ENCODE data around the gene TMBIM1. TPM values are rescaled to one million over a fixed set of nuclear protein-coding genes. Genes with fewer than 3 reads are reported as not detected.
A peak's percentile ranks its signal among the peaks of the same experiment; 100 is the strongest.

Gene TMBIM1
- total and polyA plus RNA-seq, 2 donors (not counting 3 experiments of a cell fraction or from before 2014, with no cell fraction given) = 141 to 229 TPM

- Histone ChIP-seq H3K9me3 (replicated peaks; ENCODE audit: control insufficient read depth, insufficient read depth, low read length) (no peaks in the 10 kb centered on the region), H3K9ac (replicated peaks; ENCODE audit: extremely low read depth, insufficient read depth, low read length) (no peak overlapping the region), H3K79me2 (ENCODE audit: control insufficient read depth, insufficient read depth, low read length) (peaks cover 7% of the 10 kb centered on the region), H3K27me3 (ENCODE audit: control insufficient read depth in 2 of 2, insufficient read depth in 2 of 2, low read length in 2 of 2) (no peaks in the 10 kb centered on the region), H4K20me1 (replicated peaks; ENCODE audit: control insufficient read depth, extremely low read depth, insufficient read depth, low read length) (no peaks in the 10 kb centered on the region), H3K9me1 (replicated peaks; ENCODE audit: control insufficient read depth, extremely low read depth, insufficient read depth, low read length) (no peaks in the 10 kb centered on the region), H3K36me3 (ENCODE audit: control insufficient read depth in 2 of 2, extremely low read depth in 1 of 2, insufficient read depth in 2 of 2, low read length in 2 of 2) (peaks cover 14 to 41% of the 10 kb centered on the region in 2 experiments), H2AFZ (ENCODE audit: low read depth, low read length) (no peak overlapping the region), H3K4me2 (ENCODE audit: insufficient read depth, low read length) (no peak overlapping the region), H3K4me3 (replicated peaks in 1 of 3; ENCODE audit: insufficient read depth in 1 of 3, low read depth in 1 of 3, low read length in 3 of 3) (no peak overlapping the region), H3K27ac (ENCODE audit: insufficient read depth, low read depth, low read length) (no peak overlapping the region), H3K4me1 (ENCODE audit: control insufficient read depth, extremely low read depth, insufficient read depth, low read length) (peaks cover 19% of the 10 kb centered on the region)
- intact Hi-C loops (cut with micrococcal nuclease) = loop anchor here (1.0 to 5.0 kb wide), 6 partner anchors 15 to 375 kb away; partner anchors contain the start of genes CATIP and TMBIM1
- POLR2A ChIA-PET = interaction anchor here (1.0 to 2.1 kb wide), 4 partner anchors 10 to 23 kb away, joined by 3 to 9 read pairs (median 5); no protein-coding TSS in a partner anchor
- BruUV-seq (replicated peaks) = no TSS peak
- FAIRE-seq = peak; percentile 97
- dilution Hi-C loops (cut with MboI; ENCODE audit: extremely low pct_ligation_motif_present, low sequenced_read_pairs) = no loop called here
- TF ChIP-seq POLR2AphosphoS5 (IDR thresholded peaks at IDR 0.05; ENCODE audit: insufficient read depth, low read depth, low read length) (peak; percentile 55), GATA2 (IDR thresholded peaks at IDR 0.05; ENCODE audit: insufficient read depth, insufficient read length, low read depth, low read length) (no peak), POLR2A (IDR thresholded peaks at IDR 0.05; ENCODE audit: low read depth, low read length) (peak; percentile 56), JUN (IDR thresholded peaks at IDR 0.05; ENCODE audit: borderline replicate concordance, insufficient read depth, insufficient read length, low read depth) (no peak), MYC (IDR thresholded peaks at IDR 0.05; ENCODE audit: low read depth, low read length) (no peak), EZH2 (IDR thresholded peaks at IDR 0.05; ENCODE audit: borderline replicate concordance, low read depth, low read length, severe bottlenecking) (no peak)
- TF ChIP-seq, protein P1, sequence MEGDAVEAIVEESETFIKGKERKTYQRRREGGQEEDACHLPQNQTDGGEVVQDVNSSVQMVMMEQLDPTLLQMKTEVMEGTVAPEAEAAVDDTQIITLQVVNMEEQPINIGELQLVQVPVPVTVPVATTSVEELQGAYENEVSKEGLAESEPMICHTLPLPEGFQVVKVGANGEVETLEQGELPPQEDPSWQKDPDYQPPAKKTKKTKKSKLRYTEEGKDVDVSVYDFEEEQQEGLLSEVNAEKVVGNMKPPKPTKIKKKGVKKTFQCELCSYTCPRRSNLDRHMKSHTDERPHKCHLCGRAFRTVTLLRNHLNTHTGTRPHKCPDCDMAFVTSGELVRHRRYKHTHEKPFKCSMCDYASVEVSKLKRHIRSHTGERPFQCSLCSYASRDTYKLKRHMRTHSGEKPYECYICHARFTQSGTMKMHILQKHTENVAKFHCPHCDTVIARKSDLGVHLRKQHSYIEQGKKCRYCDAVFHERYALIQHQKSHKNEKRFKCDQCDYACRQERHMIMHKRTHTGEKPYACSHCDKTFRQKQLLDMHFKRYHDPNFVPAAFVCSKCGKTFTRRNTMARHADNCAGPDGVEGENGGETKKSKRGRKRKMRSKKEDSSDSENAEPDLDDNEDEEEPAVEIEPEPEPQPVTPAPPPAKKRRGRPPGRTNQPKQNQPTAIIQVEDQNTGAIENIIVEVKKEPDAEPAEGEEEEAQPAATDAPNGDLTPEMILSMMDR (IDR thresholded peaks at IDR 0.05; ENCODE audit: extremely low read depth in 1 of 2, insufficient read depth in 1 of 2, low read depth in 1 of 2, low read length in 2 of 2) = peak; percentile 77 to 92
- TF ChIP-seq, protein P2, sequence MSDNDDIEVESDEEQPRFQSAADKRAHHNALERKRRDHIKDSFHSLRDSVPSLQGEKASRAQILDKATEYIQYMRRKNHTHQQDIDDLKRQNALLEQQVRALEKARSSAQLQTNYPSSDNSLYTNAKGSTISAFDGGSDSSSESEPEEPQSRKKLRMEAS (IDR thresholded peaks at IDR 0.05; ENCODE audit: insufficient read depth, insufficient read length) = no peak
- peak; percentile 85 for DNase-seq (ENCODE audit: low read depth, low spot score)
- CTCF ChIA-PET = interaction anchor here (0.5 to 7.0 kb wide), 20 partner anchors 10 to 575 kb away, joined by 3 to 99 read pairs (median 6); partner anchors contain the start of genes CATIP and TMBIM1
These were observed 19.6 kb downstream of the TMBIM1 start for GRCh38 chr2:218272531-218273212.
